IPS-18c (cell line): ENCODE results near the gene GIGYF2.

Source experiments
- H3K4me3 ChIP-seq: 2 replicates; pipeline ENCODE4 v1.7.0; 2013; ENCODE audit warnings: low read depth, mild to moderate bottlenecking, low read length, moderate library complexity; ENCODE audit not compliant: insufficient read depth
- H3K9me3 ChIP-seq: one replicate; pipeline ENCODE4 v1.6.1; 2013; ENCODE audit warnings: mild to moderate bottlenecking, low read length, moderate library complexity; ENCODE audit not compliant: control insufficient read depth, insufficient read depth

GIGYF2 gene

DNA sequence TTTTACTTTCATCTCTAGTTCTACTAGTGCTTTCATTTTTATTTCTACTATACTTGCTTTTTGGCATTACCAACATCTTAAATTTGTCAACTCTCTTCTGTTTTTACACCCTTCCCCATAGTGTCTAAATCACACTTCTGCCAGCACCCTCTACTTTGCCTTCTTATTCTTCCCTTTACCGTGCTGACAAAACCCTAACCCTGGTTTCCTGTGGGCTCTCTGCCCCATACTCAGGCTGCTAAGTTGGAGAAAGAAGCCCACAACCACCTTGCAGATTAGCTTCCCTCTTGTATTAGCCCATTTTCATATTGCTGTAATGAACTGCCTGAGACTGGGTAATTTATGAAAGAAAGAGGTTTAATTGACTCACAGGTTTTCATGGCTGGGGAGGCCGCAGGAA, 24.8 kb downstream of the GIGYF2 start:
- H3K9me3 ChIP-seq: no peaks in the 10 kb centered on the region
- no peak overlapping the region for H3K4me3 ChIP-seq

GRCh38 chr2:232723027-232723426, 25.9 kb downstream of the GIGYF2 start:
- no peak overlapping the region for H3K4me3 ChIP-seq
- no peaks in the 10 kb centered on the region for H3K9me3 ChIP-seq

DNA sequence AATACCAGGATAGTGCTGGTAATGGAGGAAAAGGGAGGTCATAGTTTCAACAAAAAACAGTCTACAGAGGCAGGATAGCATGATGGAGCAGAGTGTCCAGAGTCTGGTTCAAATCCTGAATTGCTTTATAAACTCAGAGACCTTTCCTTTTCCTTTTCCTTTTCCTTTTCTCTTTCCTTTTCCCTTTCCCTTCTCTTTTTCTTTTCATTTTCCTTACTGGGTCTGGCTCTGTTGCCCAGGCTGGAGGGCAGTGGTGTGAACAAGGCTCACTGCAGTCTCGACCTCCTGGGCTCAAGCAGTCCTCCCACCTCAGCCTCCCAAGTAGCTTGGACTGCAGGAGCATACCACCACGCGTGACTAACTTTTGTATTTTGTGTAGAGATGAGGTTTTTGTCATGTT, 31.7 kb downstream of the GIGYF2 start:
- Histone ChIP-seq H3K9me3 (no peaks in the 10 kb centered on the region), H3K4me3 (no peak overlapping the region)

GRCh38 chr2:232731470-232731869, 34.3 kb downstream of the GIGYF2 start:
- Histone ChIP-seq H3K4me3 (no peak overlapping the region), H3K9me3 (no peaks in the 10 kb centered on the region)

DNA sequence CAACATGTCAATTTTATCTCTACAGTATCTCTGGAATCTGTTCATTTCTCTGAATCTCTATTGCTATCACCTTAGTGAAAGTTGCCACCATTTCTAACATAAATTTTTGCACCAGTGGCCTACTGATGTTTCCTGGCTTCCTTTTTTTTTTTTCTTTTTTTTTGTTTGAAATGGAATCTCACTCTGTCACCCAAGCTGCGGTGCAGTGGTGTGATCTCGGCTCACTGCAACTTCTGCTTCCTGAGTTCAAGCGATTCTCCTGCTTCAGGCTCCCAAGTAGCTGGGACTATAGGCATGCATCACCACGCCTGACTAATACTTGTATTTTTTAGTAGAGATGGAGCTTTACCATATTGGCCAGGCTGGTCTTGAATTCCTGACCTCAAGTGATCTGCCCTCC, 44.2 kb downstream of the GIGYF2 start:
- H3K9me3 ChIP-seq: no peaks in the 10 kb centered on the region

DNA sequence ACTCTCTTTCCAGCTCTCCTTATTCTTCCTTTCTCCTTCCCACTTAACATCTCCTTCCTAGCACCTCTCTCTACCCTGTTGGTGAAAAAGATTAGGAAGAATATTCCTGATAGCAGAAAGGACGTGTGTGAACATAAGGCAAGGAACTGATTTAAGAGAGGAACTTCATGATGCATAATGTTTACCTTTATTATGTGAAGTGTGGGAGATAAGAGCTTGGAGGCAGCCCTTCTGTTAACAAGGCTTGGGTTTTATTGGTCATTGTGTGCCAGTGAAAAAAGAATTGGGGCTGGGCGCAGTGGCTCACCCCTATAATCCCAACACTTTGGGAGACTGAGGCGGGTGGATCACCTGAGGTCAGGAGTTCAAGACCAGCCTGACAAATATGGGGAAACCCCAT, 44.8 kb downstream of the GIGYF2 start:
- Histone ChIP-seq H3K9me3 (no peaks in the 10 kb centered on the region), H3K4me3 (no peak overlapping the region)

More for the DNA sequence above, 44.2 kb downstream of the GIGYF2 start:
- no peak overlapping the region for H3K4me3 ChIP-seq

GRCh38 chr2:232744963-232745362, 47.8 kb downstream of the GIGYF2 start:
- H3K9me3 ChIP-seq: no peaks in the 10 kb centered on the region
- no peak overlapping the region for H3K4me3 ChIP-seq

GRCh38 chr2:232748038-232748437, 50.9 kb downstream of the GIGYF2 start:
- H3K4me3 ChIP-seq: no peak overlapping the region
- H3K9me3 ChIP-seq: no peaks in the 10 kb centered on the region

DNA sequence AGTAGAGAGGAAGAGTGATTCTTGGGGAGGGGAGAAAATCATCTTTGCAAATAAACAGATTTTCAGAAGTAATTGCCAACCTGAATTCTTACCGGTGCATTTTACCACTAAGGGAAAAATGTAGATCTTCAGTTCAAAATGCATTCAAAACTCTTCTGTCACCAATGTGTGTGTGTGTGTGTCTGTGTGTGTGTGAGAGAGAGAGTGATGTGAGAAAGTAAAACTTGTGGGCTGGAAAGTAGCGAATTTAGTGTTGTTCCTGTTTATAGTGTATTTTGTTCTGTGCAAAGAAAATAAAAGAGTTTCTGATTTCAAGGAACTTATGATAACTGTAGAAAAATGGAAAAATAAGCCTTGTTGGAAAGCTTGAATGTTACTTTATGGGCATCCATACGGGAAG, 52.2 kb downstream of the GIGYF2 start:
- Histone ChIP-seq H3K9me3 (no peaks in the 10 kb centered on the region), H3K4me3 (no peak overlapping the region)

DNA sequence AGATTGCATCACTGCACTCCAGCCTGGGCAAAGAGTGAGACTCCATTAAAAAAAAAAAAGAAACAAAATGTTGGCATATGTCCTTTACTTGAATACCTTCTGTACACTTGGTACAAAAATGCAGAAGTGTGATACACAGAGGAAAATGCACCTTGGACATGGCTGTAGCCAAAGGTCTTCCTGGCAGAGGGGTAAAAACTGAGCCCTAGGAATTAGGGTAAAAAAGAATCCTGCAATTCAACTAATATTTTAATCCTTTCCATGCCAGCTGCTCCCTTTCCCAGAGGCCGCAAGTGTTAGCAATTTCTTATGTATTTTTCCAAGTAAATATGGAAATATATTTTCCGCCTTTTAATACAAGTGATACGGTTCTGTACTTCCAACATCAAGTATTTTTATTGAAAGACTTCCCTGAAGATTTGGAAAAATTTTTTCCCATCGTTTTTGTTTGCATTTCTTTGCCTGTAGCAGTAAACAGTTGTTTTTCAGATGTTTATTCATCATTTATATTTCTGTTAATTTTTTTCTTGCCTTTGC, 53.1 kb downstream of the GIGYF2 start:
- Histone ChIP-seq H3K9me3 (no peaks in the 10 kb centered on the region), H3K4me3 (no peak overlapping the region)

DNA sequence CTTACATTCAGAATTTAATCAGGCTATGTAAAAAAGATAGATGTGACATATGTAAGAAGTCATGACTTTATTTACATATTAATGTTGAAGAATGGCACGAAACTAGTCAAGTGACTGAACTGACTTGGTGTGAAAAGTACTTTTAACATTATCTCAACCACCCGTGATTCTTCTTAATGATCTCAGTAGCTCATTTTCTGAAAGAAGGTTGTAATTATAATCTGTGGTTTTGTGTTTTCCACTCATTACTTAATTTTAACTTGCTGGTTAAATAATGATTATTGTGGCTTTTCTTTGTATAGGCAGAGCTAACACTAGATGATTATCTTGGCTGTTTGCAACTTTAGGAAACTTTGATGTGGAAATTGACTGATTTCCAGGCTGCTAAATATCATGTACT, 60.8 kb downstream of the GIGYF2 start:
- no peaks in the 10 kb centered on the region for H3K9me3 ChIP-seq
- no peak overlapping the region for H3K4me3 ChIP-seq

- H3K9me3 ChIP-seq: no peaks in the 10 kb centered on the region
- no peak overlapping the region for H3K4me3 ChIP-seq
Measured at GRCh38 chr2:232761301-232761907, 64.3 kb downstream of the GIGYF2 start.

DNA sequence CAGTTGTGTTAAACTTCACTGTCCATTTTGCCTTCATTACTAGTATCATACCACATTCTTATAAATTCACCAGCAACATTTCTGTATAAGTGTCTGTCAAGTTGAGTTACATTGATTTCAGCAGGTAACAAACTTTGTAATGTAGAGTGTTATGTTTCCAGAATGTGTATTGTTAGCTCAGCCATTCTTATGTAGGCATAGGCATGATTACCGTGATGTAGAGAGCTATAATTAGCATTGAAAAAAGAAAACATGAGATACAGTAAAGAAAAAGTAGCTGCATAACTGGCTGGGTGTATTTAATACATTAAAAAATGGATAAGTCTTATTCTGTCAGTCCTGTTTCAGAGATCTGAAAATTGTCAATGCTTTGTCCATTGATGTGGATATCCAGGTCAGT, 70.7 kb downstream of the GIGYF2 start:
- H3K9me3 ChIP-seq: no peaks in the 10 kb centered on the region
- H3K4me3 ChIP-seq: no peak overlapping the region

- Histone ChIP-seq H3K4me3 (no peak overlapping the region), H3K9me3 (no peaks in the 10 kb centered on the region)
Measured at GRCh38 chr2:232770207-232770606, 73.1 kb downstream of the GIGYF2 start.

- H3K4me3 ChIP-seq: no peak overlapping the region
Measured at GRCh38 chr2:232771870-232772269, 74.7 kb downstream of the GIGYF2 start.

GRCh38 chr2:232772531-232772930, 75.4 kb downstream of the GIGYF2 start:
- no peaks in the 10 kb centered on the region for H3K9me3 ChIP-seq
- no peak overlapping the region for H3K4me3 ChIP-seq

More at GRCh38 chr2:232771870-232772269, 74.7 kb downstream of the GIGYF2 start:
- H3K9me3 ChIP-seq: no peaks in the 10 kb centered on the region

GRCh38 chr2:232773815-232774214, 76.7 kb downstream of the GIGYF2 start:
- Histone ChIP-seq H3K4me3 (no peak overlapping the region), H3K9me3 (no peaks in the 10 kb centered on the region)

DNA sequence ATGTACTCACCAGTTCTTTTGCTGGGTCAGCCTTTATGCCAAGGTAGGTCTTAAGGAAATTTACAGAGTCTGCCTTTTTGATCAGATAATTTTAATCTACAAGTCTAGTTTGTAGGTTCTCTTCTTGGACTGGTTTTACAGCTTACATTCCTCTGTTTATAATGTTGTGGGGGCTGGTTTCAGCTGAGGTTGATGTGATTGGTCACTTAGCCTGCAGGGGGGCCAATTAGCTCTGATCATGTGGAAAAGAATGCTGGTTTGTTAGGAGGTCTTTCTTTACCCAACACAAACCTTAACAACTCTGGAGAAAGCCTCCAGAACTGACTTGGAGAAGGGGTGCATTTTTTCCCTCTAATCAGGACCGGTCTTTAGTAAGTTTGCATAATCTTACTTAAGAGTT, 79.3 kb downstream of the GIGYF2 start, which contains the start of gene KCNJ13:
KCNJ13 (minus strand) TSS at position 131 of the 400 bp plus-strand sequence. CDS start 5,203 bp downstream, outside the sequence.
- Histone ChIP-seq H3K4me3 (no peak within 1 kb of the TSS), H3K9me3 (no peaks in the 10 kb centered on the region)

DNA sequence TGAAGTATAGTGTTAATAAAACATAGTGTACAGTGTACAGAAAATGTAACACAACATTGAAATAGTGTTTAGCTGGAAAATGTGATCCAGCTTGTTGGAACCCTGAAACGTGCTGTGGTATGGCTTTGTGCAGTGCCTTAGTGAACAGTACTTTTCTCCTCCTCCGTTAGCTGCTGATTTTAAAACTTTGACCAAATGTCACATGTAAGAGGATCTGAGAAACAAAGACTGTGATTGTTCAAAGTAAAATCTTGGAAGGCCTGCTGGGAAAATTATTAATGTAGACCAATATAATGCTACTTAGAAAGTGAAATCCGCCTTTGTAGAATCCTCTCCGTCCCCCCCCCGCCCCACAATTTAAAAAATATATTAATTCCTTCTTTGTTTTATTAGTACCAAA, 80.1 kb downstream of the GIGYF2 start:
- Histone ChIP-seq H3K4me3 (no peak overlapping the region), H3K9me3 (no peaks in the 10 kb centered on the region)
